Mammary epithelial cell (primary cell): Measurements from ENCODE around the gene CCND2.

ENCODE experiments used
- EZH2 ChIP-seq: IDR thresholded peaks from 2 replicates; pipeline ENCODE4 v1.6.1; 2012; ENCODE audit warnings: low read length, inconsistent platforms, borderline replicate concordance
- TF ChIP-seq, protein P1 (sequence below), 2 donors: IDR thresholded peaks in 1 of 2; conservative IDR thresholded peaks in 1 of 2; 2 replicates each; pipeline ENCODE4 v1.5.1; 2011 to 2012; ENCODE audit warnings: inconsistent platforms in 2 of 2, low read length in 2 of 2, mild to moderate bottlenecking in 2 of 2, control low read depth in 1 of 2, low read depth in 1 of 2; ENCODE audit not compliant: insufficient read depth in 1 of 2; ENCODE audit errors: extremely low read depth in 1 of 2

DNA sequence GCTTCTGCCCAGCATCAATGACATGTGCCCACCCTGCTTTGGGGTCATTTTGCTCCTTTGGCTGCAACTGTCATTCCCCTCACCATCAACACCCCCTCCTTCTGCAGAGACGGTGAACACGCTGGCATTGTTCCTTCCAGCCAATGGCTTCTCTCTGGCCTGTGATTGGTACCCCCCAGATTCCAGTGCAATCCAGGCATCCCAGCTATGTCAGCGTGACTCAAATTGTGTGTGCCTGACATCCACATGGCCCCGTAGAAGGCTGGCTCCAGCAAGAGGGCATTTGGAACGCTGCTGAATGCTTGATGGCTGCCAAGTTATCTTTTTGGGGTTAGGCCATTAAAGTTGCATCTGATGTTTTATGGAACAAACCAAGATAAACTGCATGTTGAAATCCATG lies 21.0 kb upstream of the CCND2 start:
- TF ChIP-seq, protein P1, sequence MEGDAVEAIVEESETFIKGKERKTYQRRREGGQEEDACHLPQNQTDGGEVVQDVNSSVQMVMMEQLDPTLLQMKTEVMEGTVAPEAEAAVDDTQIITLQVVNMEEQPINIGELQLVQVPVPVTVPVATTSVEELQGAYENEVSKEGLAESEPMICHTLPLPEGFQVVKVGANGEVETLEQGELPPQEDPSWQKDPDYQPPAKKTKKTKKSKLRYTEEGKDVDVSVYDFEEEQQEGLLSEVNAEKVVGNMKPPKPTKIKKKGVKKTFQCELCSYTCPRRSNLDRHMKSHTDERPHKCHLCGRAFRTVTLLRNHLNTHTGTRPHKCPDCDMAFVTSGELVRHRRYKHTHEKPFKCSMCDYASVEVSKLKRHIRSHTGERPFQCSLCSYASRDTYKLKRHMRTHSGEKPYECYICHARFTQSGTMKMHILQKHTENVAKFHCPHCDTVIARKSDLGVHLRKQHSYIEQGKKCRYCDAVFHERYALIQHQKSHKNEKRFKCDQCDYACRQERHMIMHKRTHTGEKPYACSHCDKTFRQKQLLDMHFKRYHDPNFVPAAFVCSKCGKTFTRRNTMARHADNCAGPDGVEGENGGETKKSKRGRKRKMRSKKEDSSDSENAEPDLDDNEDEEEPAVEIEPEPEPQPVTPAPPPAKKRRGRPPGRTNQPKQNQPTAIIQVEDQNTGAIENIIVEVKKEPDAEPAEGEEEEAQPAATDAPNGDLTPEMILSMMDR (conservative IDR thresholded peaks at IDR 0.05 in 1 of 2, IDR thresholded peaks at IDR 0.05 in 1 of 2; ENCODE audit: extremely low read depth in 1 of 2, insufficient read depth in 1 of 2, low read depth in 1 of 2, low read length in 2 of 2) = no peak
- no peak for TF ChIP-seq EZH2
